SH-SY5Y (cell line): ENCODE measurements around the gene NXNL1.

Source experiments
- GATA2 ChIP-seq: IDR thresholded peaks from 2 replicates; pipeline ENCODE4 v1.6.1; 2011; ENCODE audit warnings: mild to moderate bottlenecking, low read depth, low read length
- GATA3 ChIP-seq: IDR thresholded peaks from 2 replicates; pipeline ENCODE4 v1.6.1; 2011; ENCODE audit warnings: low read depth, mild to moderate bottlenecking, low read length, moderate library complexity

GRCh38 chr19:17441241-17442021, 19.3 kb downstream of the NXNL1 start:
- TF ChIP-seq GATA2 (no peak), GATA3 (no peak)
